Measurements from ENCODE around the gene LRCH3.
A peak's percentile ranks its signal among the peaks of the same experiment; 100 is the strongest.

The LRCH3 gene

GRCh38 chr3:197752107-197752506, 38.9 kb upstream of the LRCH3 start:
- Histone ChIP-seq H3K4me3 (ENCODE audit: low read depth, low read length) (peak overlapping the region; percentile 86), H3K36me3 (ENCODE audit: insufficient read depth, low read length) (peaks cover 10% of the 10 kb centered on the region), H2AFZ (ENCODE audit: low read length, unreplicated experiment) (no peak overlapping the region), H3K79me2 (ENCODE audit: control insufficient read depth, insufficient read depth, low read length, unreplicated experiment) (peaks cover 62% of the 10 kb centered on the region), H3K27ac (ENCODE audit: low read depth, low read length) (no peak overlapping the region), H3K4me1 (ENCODE audit: control insufficient read depth, insufficient read depth, low read length, unreplicated experiment) (peaks cover 26% of the 10 kb centered on the region), H3K27me3 (ENCODE audit: insufficient read depth, low read length) (no peaks in the 10 kb centered on the region)

- no peak overlapping the region for H2AFZ ChIP-seq (ENCODE audit: low read length, unreplicated experiment)
- no peaks in the 10 kb centered on the region for H3K27me3 ChIP-seq (ENCODE audit: insufficient read depth, low read length)
- 0 out of 2 replicates have a peak overlapping the region, but pooled peaks have one; percentile 8 for H3K4me3 ChIP-seq (ENCODE audit: low read depth, low read length)
- peaks cover 68% of the 10 kb centered on the region for H3K79me2 ChIP-seq (ENCODE audit: control insufficient read depth, insufficient read depth, low read length, unreplicated experiment)
- H3K36me3 ChIP-seq (ENCODE audit: insufficient read depth, low read length), result peaks cover 16% of the 10 kb centered on the region
- peaks cover 26% of the 10 kb centered on the region for H3K4me1 ChIP-seq (ENCODE audit: control insufficient read depth, insufficient read depth, low read length, unreplicated experiment)
- no peak overlapping the region for H3K27ac ChIP-seq (ENCODE audit: low read depth, low read length)
These were observed 37.8 kb upstream of the LRCH3 start for GRCh38 chr3:197753263-197753662.

- Histone ChIP-seq H3K79me2 (ENCODE audit: control insufficient read depth, insufficient read depth, low read length, unreplicated experiment) (peaks cover 87% of the 10 kb centered on the region), H3K4me3 (ENCODE audit: low read depth, low read length) (no peak overlapping the region), H3K27ac (ENCODE audit: low read depth, low read length) (no peak overlapping the region), H3K36me3 (ENCODE audit: insufficient read depth, low read length) (peaks cover 42% of the 10 kb centered on the region), H2AFZ (ENCODE audit: low read length, unreplicated experiment) (no peak overlapping the region), H3K27me3 (ENCODE audit: insufficient read depth, low read length) (no peaks in the 10 kb centered on the region), H3K4me1 (ENCODE audit: control insufficient read depth, insufficient read depth, low read length, unreplicated experiment) (peaks cover 26% of the 10 kb centered on the region)
These were observed 34.4 kb upstream of the LRCH3 start for GRCh38 chr3:197756704-197757103.

- Histone ChIP-seq H3K27me3 (ENCODE audit: insufficient read depth, low read length) (no peaks in the 10 kb centered on the region), H2AFZ (ENCODE audit: low read length, unreplicated experiment) (no peak overlapping the region), H3K4me3 (ENCODE audit: low read depth, low read length) (no peak overlapping the region), H3K36me3 (ENCODE audit: insufficient read depth, low read length) (peaks cover 47% of the 10 kb centered on the region), H3K27ac (ENCODE audit: low read depth, low read length) (no peak overlapping the region), H3K79me2 (ENCODE audit: control insufficient read depth, insufficient read depth, low read length, unreplicated experiment) (peaks cover 71% of the 10 kb centered on the region), H3K4me1 (ENCODE audit: control insufficient read depth, insufficient read depth, low read length, unreplicated experiment) (peaks cover 11% of the 10 kb centered on the region)
These were observed 32.5 kb upstream of the LRCH3 start for GRCh38 chr3:197758512-197758911.

- no peaks in the 10 kb centered on the region for H3K27me3 ChIP-seq (ENCODE audit: insufficient read depth, low read length)
- no peaks in the 10 kb centered on the region for H3K4me1 ChIP-seq (ENCODE audit: control insufficient read depth, insufficient read depth, low read length, unreplicated experiment)
- H3K79me2 ChIP-seq (ENCODE audit: control insufficient read depth, insufficient read depth, low read length, unreplicated experiment), result peaks cover 42% of the 10 kb centered on the region
- peaks cover 46% of the 10 kb centered on the region for H3K36me3 ChIP-seq (ENCODE audit: insufficient read depth, low read length)
- no peak overlapping the region for H3K4me3 ChIP-seq (ENCODE audit: low read depth, low read length)
- no peak overlapping the region for H2AFZ ChIP-seq (ENCODE audit: low read length, unreplicated experiment)
- no peak overlapping the region for H3K27ac ChIP-seq (ENCODE audit: low read depth, low read length)
These were observed 29.3 kb upstream of the LRCH3 start for GRCh38 chr3:197761784-197762183.

- H3K36me3 ChIP-seq (ENCODE audit: insufficient read depth, low read length), result peaks cover 40% of the 10 kb centered on the region
These were observed 15.7 kb upstream of the LRCH3 start for GRCh38 chr3:197775317-197775716.

GRCh38 chr3:197782230-197782629, 8.8 kb upstream of the LRCH3 start:
- Histone ChIP-seq H2AFZ (ENCODE audit: low read length, unreplicated experiment) (no peak overlapping the region), H3K79me2 (ENCODE audit: control insufficient read depth, insufficient read depth, low read length, unreplicated experiment) (no peaks in the 10 kb centered on the region), H3K27ac (ENCODE audit: low read depth, low read length) (no peak overlapping the region), H3K4me3 (ENCODE audit: low read depth, low read length) (no peak overlapping the region), H3K27me3 (ENCODE audit: insufficient read depth, low read length) (no peaks in the 10 kb centered on the region), H3K4me1 (ENCODE audit: control insufficient read depth, insufficient read depth, low read length, unreplicated experiment) (no peaks in the 10 kb centered on the region), H3K36me3 (ENCODE audit: insufficient read depth, low read length) (peaks cover 30% of the 10 kb centered on the region)

More at GRCh38 chr3:197775317-197775716, 15.7 kb upstream of the LRCH3 start:
- no peak overlapping the region for H2AFZ ChIP-seq (ENCODE audit: low read length, unreplicated experiment)
- no peak overlapping the region for H3K27ac ChIP-seq (ENCODE audit: low read depth, low read length)
- H3K4me1 ChIP-seq (ENCODE audit: control insufficient read depth, insufficient read depth, low read length, unreplicated experiment), result no peaks in the 10 kb centered on the region
- H3K79me2 ChIP-seq (ENCODE audit: control insufficient read depth, insufficient read depth, low read length, unreplicated experiment), result no peaks in the 10 kb centered on the region
- H3K4me3 ChIP-seq (ENCODE audit: low read depth, low read length), result no peak overlapping the region
- H3K27me3 ChIP-seq (ENCODE audit: insufficient read depth, low read length), result no peaks in the 10 kb centered on the region

- Histone ChIP-seq H2AFZ (ENCODE audit: low read length, unreplicated experiment) (no peak overlapping the region), H3K4me1 (ENCODE audit: control insufficient read depth, insufficient read depth, low read length, unreplicated experiment) (no peaks in the 10 kb centered on the region), H3K79me2 (ENCODE audit: control insufficient read depth, insufficient read depth, low read length, unreplicated experiment) (no peaks in the 10 kb centered on the region), H3K27ac (ENCODE audit: low read depth, low read length) (no peak overlapping the region), H3K36me3 (ENCODE audit: insufficient read depth, low read length) (peaks cover 16% of the 10 kb centered on the region), H3K27me3 (ENCODE audit: insufficient read depth, low read length) (no peaks in the 10 kb centered on the region), H3K4me3 (ENCODE audit: low read depth, low read length) (no peak overlapping the region)
These were observed 7.0 kb upstream of the LRCH3 start for GRCh38 chr3:197784019-197784585.

GRCh38 chr3:197787412-197787811, 3.6 kb upstream of the LRCH3 start:
- Histone ChIP-seq H3K79me2 (ENCODE audit: control insufficient read depth, insufficient read depth, low read length, unreplicated experiment) (peaks cover 11% of the 10 kb centered on the region), H3K27ac (ENCODE audit: low read depth, low read length) (no peak overlapping the region), H3K4me1 (ENCODE audit: control insufficient read depth, insufficient read depth, low read length, unreplicated experiment) (peaks cover 4% of the 10 kb centered on the region), H3K4me3 (ENCODE audit: low read depth, low read length) (no peak overlapping the region), H2AFZ (ENCODE audit: low read length, unreplicated experiment) (no peak overlapping the region), H3K36me3 (ENCODE audit: insufficient read depth, low read length) (peaks cover 6% of the 10 kb centered on the region; the same call in 1 of the 2 replicates), H3K27me3 (ENCODE audit: insufficient read depth, low read length) (no peaks in the 10 kb centered on the region)

GRCh38 chr3:197789309-197789708, 1.7 kb upstream of the LRCH3 start:
- H3K4me3 ChIP-seq (ENCODE audit: low read depth, low read length), result no peak overlapping the region
- H3K27me3 ChIP-seq (ENCODE audit: insufficient read depth, low read length), result no peaks in the 10 kb centered on the region
- H3K79me2 ChIP-seq (ENCODE audit: control insufficient read depth, insufficient read depth, low read length, unreplicated experiment), result peaks cover 30% of the 10 kb centered on the region
- no peak overlapping the region for H2AFZ ChIP-seq (ENCODE audit: low read length, unreplicated experiment)
- H3K27ac ChIP-seq (ENCODE audit: low read depth, low read length), result no peak overlapping the region
- no peaks in the 10 kb centered on the region for H3K36me3 ChIP-seq (ENCODE audit: insufficient read depth, low read length)
- peaks cover 17% of the 10 kb centered on the region for H3K4me1 ChIP-seq (ENCODE audit: control insufficient read depth, insufficient read depth, low read length, unreplicated experiment)

- peaks cover 34% of the 10 kb centered on the region for H3K79me2 ChIP-seq (ENCODE audit: control insufficient read depth, insufficient read depth, low read length, unreplicated experiment)
- no peaks in the 10 kb centered on the region for H3K36me3 ChIP-seq (ENCODE audit: insufficient read depth, low read length)
- H3K27ac ChIP-seq (ENCODE audit: low read depth, low read length), result no peak overlapping the region
- no peak overlapping the region for H2AFZ ChIP-seq (ENCODE audit: low read length, unreplicated experiment)
- peak overlapping the region; percentile 93 for H3K4me3 ChIP-seq (ENCODE audit: low read depth, low read length)
- H3K27me3 ChIP-seq (ENCODE audit: insufficient read depth, low read length), result no peaks in the 10 kb centered on the region
- H3K4me1 ChIP-seq (ENCODE audit: control insufficient read depth, insufficient read depth, low read length, unreplicated experiment), result peaks cover 24% of the 10 kb centered on the region
These were observed 1.0 kb upstream of the LRCH3 start for GRCh38 chr3:197790033-197790432.
